HG03066 (cell line): ENCODE results near the gene PXDN.
"Not testable (repeated sequence)": the region's sequence is repeated elsewhere in the genome, so short reads cannot be mapped to it uniquely, and the experiment has no call there.

ENCODE experiments used
- ATAC-seq: cut with Tn5 transposase; IDR thresholded peaks from one replicate; pipeline ENCODE4 v1.9.1; 2021; ENCODE audit warnings: low read depth; ENCODE audit not compliant: unreplicated experiment

Gene PXDN

DNA sequence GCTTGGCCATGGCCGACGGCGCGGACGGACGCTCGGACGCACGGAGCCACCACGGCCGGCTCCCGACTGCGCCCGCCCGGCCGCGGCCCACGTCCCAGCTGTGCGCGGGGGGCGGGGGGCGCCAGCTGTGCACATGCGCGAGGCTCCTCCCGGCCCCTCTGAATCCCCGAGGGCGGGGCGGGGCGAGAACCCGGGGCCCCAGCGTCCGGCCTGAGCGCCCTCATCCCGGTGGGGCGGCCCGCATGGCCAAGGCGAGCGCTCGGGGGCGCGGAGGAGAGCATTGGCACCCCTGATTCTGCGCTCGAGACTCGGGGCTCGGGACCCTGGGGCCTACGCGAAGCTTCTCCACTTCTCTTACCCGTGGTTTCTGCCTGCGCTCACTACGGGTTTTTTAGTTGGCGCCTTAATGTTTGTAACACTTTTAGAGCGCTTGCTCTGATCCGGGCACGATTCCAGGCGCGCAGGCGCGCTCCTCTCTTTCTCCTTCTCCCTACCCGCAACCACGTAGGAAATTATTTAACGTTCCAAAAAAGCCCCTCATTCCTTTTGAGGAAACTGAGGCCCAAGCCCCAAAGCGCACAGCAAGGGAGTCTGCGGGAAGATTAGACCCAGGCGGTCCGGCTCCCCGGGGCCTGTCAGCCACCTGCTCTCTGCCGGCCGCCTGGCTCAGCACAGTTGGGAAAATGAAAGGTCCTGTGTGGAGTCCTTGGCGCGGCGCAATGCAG, at the start of gene PXDN:
TSS of gene PXDN (minus strand) at position 70 of the 725 bp plus-strand sequence. CDS start at position 10, 60 bp downstream.
- ATAC-seq = no peak

GRCh38 chr2:1793868-1794445, 49.6 kb upstream of the PXDN start:
- ATAC-seq = no peak

GRCh38 chr2:1793001-1793867, 48.9 kb upstream of the PXDN start:
- ATAC-seq = no peak

DNA sequence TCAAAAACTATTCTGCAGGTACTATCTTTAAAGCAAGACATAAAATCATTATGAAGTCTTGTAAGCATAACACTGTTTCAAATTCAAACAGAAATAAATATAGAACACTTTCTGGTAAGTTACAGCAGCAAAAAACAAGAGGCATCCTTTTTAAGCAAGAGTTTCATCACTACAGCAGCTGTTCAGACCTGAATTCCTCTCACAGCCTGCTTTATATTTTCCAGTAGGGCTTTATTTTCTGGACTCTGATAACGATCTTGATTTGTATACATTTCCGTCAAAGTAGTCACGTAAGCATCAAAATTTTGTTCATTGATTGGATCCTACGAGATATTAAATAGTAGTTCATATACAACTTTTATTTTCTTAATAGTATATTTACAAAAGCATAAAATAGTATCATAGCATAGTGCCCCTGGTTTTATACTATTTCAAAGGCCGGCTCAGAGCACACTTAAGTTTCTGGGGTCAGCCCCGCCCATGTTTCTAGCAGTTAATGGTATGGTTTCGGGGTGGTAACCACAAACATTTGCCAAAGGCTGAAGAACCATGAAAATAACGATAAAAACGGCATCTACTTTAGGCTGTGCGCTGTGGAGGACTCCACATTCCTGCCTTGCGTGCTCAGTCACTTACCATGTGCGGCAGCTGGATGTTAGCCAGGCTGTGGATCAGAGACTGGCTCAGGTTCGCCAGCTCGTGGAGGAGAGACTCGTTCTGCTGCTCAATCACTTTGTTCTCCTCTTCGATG, 47.5 kb upstream of the PXDN start:
- ATAC-seq = no peak

- no peak for ATAC-seq
Measured at GRCh38 chr2:1791006-1791605, 46.8 kb upstream of the PXDN start.

DNA sequence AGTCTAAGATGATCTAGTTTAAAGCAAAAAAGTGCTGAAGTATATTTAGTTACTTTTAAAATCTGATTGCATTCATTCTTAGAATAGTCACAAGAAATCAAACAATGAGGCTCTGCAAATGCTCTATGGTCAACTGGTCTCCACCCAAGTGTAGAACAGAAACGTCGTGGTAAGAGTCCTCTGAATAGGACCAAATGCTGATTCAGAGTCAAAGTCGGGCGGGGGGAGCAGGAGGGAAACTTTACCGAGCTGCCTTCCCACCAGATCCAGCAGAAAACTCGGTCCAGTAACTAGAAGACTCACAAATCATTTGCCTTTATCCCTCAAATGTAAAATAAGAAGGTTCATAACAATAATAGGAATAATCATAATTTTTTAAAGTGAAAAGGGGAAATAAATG, 46.2 kb upstream of the PXDN start:
- ATAC-seq = no peak

- ATAC-seq = no peak
Measured at GRCh38 chr2:1789610-1790009, 45.3 kb upstream of the PXDN start.

- ATAC-seq = no peak
Measured at GRCh38 chr2:1788478-1788959, 44.2 kb upstream of the PXDN start.

GRCh38 chr2:1787755-1788477, 43.6 kb upstream of the PXDN start:
- no peak for ATAC-seq

GRCh38 chr2:1784986-1785617, 40.8 kb upstream of the PXDN start:
- no peak for ATAC-seq

DNA sequence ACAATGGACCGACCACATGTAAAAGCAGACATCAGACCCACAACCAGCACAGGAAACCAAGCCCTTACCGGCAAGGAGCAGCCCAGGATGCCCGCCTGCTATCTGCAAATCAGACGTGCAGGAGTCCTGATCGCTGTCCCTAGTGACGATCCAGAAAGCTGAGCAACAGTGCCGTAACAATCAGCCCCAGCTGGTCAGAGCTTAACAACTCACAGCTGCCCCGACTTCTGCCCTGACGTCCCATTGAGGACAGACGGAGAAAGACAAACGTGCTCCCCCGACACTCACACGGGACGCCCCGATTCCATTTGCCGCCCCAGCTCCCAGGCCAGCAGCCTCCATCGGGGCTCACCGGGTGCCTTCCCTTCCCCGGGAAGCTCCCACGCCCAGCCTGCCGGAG, 39.8 kb upstream of the PXDN start:
- no peak for ATAC-seq

- ATAC-seq = no peak
Measured at GRCh38 chr2:1782514-1782913, 38.2 kb upstream of the PXDN start.

GRCh38 chr2:1781291-1782080, 37.2 kb upstream of the PXDN start:
- ATAC-seq = no peak

GRCh38 chr2:1780693-1781092, 36.4 kb upstream of the PXDN start:
- ATAC-seq = no peak

DNA sequence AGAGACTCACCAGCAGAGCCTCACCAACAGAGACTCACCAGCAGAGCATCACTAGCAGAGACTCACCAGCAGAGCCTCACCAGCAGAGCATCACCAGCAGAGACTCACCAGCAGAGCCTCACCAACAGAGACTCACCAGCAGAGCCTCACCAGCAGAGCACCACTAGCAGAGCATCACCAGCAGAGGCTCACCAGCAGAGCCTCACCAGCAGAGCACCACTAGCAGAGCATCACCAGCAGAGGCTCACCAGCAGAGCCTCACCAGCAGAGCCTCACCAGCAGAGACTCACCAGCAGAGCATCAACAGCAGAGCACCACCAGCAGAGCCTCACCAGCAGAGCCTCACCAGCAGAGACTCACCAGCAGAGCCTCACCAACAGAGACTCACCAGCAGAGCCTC, 35.7 kb upstream of the PXDN start:
- not testable (repeated sequence) for ATAC-seq

- ATAC-seq = no peak
Measured at GRCh38 chr2:1778566-1778965, 34.3 kb upstream of the PXDN start.

DNA sequence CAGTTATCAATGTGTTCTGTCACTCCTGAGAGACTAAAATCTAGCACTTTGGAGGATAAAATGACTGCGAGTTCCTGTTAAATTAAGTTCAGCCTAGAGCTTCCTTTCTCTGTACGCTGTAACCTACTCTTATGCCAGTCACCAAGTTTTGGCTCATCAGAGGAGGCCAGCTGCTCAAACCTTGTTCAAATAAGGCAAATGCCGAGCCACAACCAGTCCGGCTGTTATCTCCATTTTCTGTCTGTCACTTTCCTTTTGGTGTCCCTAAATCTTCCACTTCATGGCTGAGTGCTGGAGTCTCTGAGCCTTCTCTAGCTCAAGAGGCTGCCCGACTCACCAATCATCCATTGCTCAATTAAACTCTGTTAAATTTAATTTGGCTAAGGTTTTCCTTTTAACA, 33.5 kb upstream of the PXDN start:
- ATAC-seq = no peak

GRCh38 chr2:1777156-1777555, 32.8 kb upstream of the PXDN start:
- no peak for ATAC-seq
